Gastroesophageal sphincter (tissue), 3 donors: ENCODE data around the gene PRR15L.

Source experiments
- CTCF ChIP-seq, 4 experiments: fragments of 200-600 bp in 2 of 4; fragments of 450-650 bp in 2 of 4; sonication (generic) in 1 of 4; IDR thresholded peaks; one replicate each; pipeline ENCODE4 v1.5.1; 2017 to 2019; ENCODE audit warnings: antibody characterized with exemption in 4 of 4, mild to moderate bottlenecking in 2 of 4, moderate library complexity in 2 of 4
- EP300 ChIP-seq: sonication (generic); formaldehyde crosslinking; IDR thresholded peaks from one replicate; pipeline ENCODE4 v1.6.1; 2017; ENCODE audit warnings: antibody characterized with exemption, mild to moderate bottlenecking
- POLR2A ChIP-seq, 2 donors: fragments of 450-650 bp; IDR thresholded peaks; one replicate each; pipeline ENCODE4 v1.6.1; 2017; ENCODE audit warnings: antibody characterized with exemption in 2 of 2, mild to moderate bottlenecking in 2 of 2, moderate library complexity in 1 of 2
- POLR2AphosphoS5 ChIP-seq: sonication (generic); formaldehyde crosslinking; IDR thresholded peaks from one replicate; pipeline ENCODE4 v1.6.1; 2017; ENCODE audit warnings: antibody characterized with exemption

DNA sequence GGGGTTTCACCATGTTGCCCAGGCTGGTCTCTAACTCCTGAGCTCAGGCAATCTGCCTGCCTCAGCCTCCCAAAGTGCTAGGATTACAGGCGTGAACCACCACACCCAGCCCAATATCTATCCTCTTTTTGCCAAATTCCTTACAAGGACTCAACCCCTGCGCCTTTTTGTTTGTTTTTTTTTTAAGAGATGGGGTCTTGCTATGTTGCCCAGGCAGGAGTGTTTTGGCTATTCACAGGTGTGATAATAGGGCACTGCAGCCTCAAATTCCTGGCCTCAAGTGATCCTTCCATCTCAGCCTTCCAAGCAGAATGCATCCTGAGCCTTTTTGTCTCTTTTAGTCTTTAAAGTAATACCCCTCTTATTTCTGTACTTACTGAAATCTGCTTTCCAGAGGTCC lies 44.6 kb downstream of the PRR15L start:
- no peak for TF ChIP-seq CTCF (IDR thresholded peaks at IDR 0.05)
- TF ChIP-seq POLR2AphosphoS5: no peak
- TF ChIP-seq POLR2A (IDR thresholded peaks at IDR 0.05): no peak
- TF ChIP-seq EP300: no peak
